Neural progenitor cell (in vitro differentiated cells): ENCODE measurements around the gene CDC123.

Experiments
- EZH2 ChIP-seq: fragments of 200-600 bp; sonication (generic); IDR thresholded peaks from 2 replicates; pipeline ENCODE4 v1.6.1; 2017; ENCODE audit warnings: antibody characterized with exemption, mild to moderate bottlenecking, moderate library complexity
- EZH2phosphoT487 ChIP-seq: fragments of 200-600 bp; sonication (generic); IDR thresholded peaks from 2 replicates; pipeline ENCODE4 v1.6.1; 2017; ENCODE audit warnings: antibody characterized with exemption
- TF ChIP-seq, protein P1 (sequence below): fragments of 200-600 bp; sonication (generic); IDR thresholded peaks from 2 replicates; pipeline ENCODE4 v1.5.1; 2017; ENCODE audit warnings: antibody characterized with exemption, mild to moderate bottlenecking

DNA sequence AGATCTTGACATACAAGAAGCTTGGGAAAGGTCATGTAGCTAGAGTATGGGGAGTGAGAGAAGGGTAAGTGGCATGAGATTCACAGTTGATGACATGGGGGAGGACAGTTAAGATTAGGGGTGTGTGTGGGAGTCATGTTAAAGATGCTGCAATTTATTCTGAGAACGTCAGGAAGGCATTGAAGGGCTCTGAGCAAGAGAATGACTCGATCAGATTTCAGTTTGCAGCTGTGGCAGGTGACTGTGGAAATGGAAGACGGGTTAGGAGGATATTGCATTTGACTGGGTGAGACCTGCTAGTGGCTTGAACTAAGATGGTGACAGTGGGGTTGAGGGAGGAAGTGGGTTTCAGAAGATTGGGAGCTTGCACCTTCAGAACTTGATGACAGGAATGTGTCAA, 5.6 kb downstream of the CDC123 start:
- TF ChIP-seq, protein P1, sequence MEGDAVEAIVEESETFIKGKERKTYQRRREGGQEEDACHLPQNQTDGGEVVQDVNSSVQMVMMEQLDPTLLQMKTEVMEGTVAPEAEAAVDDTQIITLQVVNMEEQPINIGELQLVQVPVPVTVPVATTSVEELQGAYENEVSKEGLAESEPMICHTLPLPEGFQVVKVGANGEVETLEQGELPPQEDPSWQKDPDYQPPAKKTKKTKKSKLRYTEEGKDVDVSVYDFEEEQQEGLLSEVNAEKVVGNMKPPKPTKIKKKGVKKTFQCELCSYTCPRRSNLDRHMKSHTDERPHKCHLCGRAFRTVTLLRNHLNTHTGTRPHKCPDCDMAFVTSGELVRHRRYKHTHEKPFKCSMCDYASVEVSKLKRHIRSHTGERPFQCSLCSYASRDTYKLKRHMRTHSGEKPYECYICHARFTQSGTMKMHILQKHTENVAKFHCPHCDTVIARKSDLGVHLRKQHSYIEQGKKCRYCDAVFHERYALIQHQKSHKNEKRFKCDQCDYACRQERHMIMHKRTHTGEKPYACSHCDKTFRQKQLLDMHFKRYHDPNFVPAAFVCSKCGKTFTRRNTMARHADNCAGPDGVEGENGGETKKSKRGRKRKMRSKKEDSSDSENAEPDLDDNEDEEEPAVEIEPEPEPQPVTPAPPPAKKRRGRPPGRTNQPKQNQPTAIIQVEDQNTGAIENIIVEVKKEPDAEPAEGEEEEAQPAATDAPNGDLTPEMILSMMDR = no peak
- TF ChIP-seq EZH2phosphoT487 = no peak
- TF ChIP-seq EZH2 = no peak
